VCaP (cell line): ENCODE results near the gene TBC1D9.

ENCODE experiments used
- H3K27ac ChIP-seq: fragments of 450-650 bp; 2 replicates; pipeline ENCODE4 v1.5.1; 2017
- CTCF ChIP-seq: fragments of 450-650 bp; conservative IDR thresholded peaks from 2 replicates; pipeline ENCODE4 v1.5.1; 2017; ENCODE audit warnings: mild to moderate bottlenecking, moderate library complexity

TBC1D9 gene

GRCh38 chr4:140719022-140719421 is 37.2 kb downstream of the TBC1D9 start:
- H3K27ac ChIP-seq = no peak overlapping the region
- no peak for TF ChIP-seq CTCF

- H3K27ac ChIP-seq = no peak overlapping the region
- TF ChIP-seq CTCF = no peak
Measured at GRCh38 chr4:140718241-140718952, 37.8 kb downstream of the TBC1D9 start.

GRCh38 chr4:140717313-140717712 is 38.9 kb downstream of the TBC1D9 start:
- TF ChIP-seq CTCF = no peak

GRCh38 chr4:140715119-140715518 is 41.1 kb downstream of the TBC1D9 start:
- no peak overlapping the region for H3K27ac ChIP-seq
- no peak for TF ChIP-seq CTCF

More at GRCh38 chr4:140717313-140717712, 38.9 kb downstream of the TBC1D9 start:
- H3K27ac ChIP-seq = no peak overlapping the region

GRCh38 chr4:140711910-140712309 is 44.3 kb downstream of the TBC1D9 start:
- TF ChIP-seq CTCF = no peak

GRCh38 chr4:140710908-140711622 is 45.1 kb downstream of the TBC1D9 start:
- H3K27ac ChIP-seq = no peak overlapping the region
- TF ChIP-seq CTCF = no peak

More at GRCh38 chr4:140711910-140712309, 44.3 kb downstream of the TBC1D9 start:
- H3K27ac ChIP-seq = no peak overlapping the region

GRCh38 chr4:140707325-140707724 is 48.9 kb downstream of the TBC1D9 start:
- no peak overlapping the region for H3K27ac ChIP-seq
- no peak for TF ChIP-seq CTCF
